Sigmoid colon (tissue), 4 donors: ENCODE measurements around the gene DAB2.

ENCODE experiments used
- CTCF ChIP-seq, 4 experiments: fragments of 450-650 bp in 3 of 4; fragments of 200-600 bp in 1 of 4; IDR thresholded peaks; one replicate each; pipeline ENCODE4 v1.5.1; 2016 to 2019; ENCODE audit warnings: antibody characterized with exemption in 4 of 4, mild to moderate bottlenecking in 3 of 4, moderate library complexity in 2 of 4
- EP300 ChIP-seq, 4 donors: sonication (generic); formaldehyde crosslinking; IDR thresholded peaks; one replicate each; pipeline ENCODE4 v1.6.1; 2017; ENCODE audit warnings: antibody characterized with exemption in 4 of 4
- POLR2A ChIP-seq, 2 donors: fragments of 450-650 bp; IDR thresholded peaks; one replicate each; pipeline ENCODE4 v1.6.1; 2016; ENCODE audit warnings: antibody characterized with exemption in 2 of 2, mild to moderate bottlenecking in 2 of 2, moderate library complexity in 2 of 2
- POLR2AphosphoS5 ChIP-seq, 4 donors: sonication (generic); formaldehyde crosslinking; IDR thresholded peaks; one replicate each; pipeline ENCODE4 v1.6.1; 2017; ENCODE audit warnings: antibody characterized with exemption in 4 of 4

- TF ChIP-seq POLR2A (IDR thresholded peaks at IDR 0.05) (no peak), CTCF (IDR thresholded peaks at IDR 0.05) (no peak), EP300 (IDR thresholded peaks at IDR 0.05) (no peak), POLR2AphosphoS5 (IDR thresholded peaks at IDR 0.05) (no peak)
These were observed 29.3 kb downstream of the DAB2 start for GRCh38 chr5:39395521-39395920.
